HCT116 (cell line): ENCODE data around the gene PDILT. TPM values are rescaled to one million over a fixed set of nuclear protein-coding genes. Genes with fewer than 3 reads are reported as not detected.

Source experiments
- ATAC-seq: fragments of 200-7000 bp; cut with Tn5 transposase; 2 replicates; pipeline ENCODE4 v1.9.1; 2020; ENCODE audit warnings: mild to moderate bottlenecking, moderate library complexity
- BruUV-seq: library from RNA; stranded (reverse); fragments of 400-500 nt; replicated peaks from 2 replicates; lab custom pipeline; 2021; lab: Mats Ljungman, UMichigan
- CTCF ChIA-PET: fragments of 300-600 bp; sonication (Branson Sonifier 250); formaldehyde crosslinking; loops from one replicate; lab custom pipeline; 2021; ENCODE audit warnings: antibody characterized with exemption; lab: Charles Lee
- POLR2A ChIA-PET: fragments of 300-600, 350-600 bp; sonication (Branson Sonifier 250); formaldehyde crosslinking; loops from one replicate; lab custom pipeline; 2021; ENCODE audit warnings: antibody characterized with exemption; lab: Charles Lee
- RAD21 ChIA-PET, 2 experiments: fragments of 300-600 bp; sonication (Branson Sonifier 250); formaldehyde crosslinking; loops; one replicate each; lab custom pipeline; 2023; ENCODE audit warnings: low total read pairs in 2 of 2; ENCODE audit not compliant: uncharacterized antibody in 2 of 2, unreplicated experiment in 2 of 2, low non-redundant PET in 1 of 2; lab: Charles Lee
- DNase-seq: peaks from one replicate; pipeline ENCODE4 v3.0.0-alpha.2; 2010; ENCODE audit warnings: low read depth, low spot score
- H2AFZ ChIP-seq: fragments of 200-600 bp; shearing (Covaris generic), sonication (generic); 2 replicates; pipeline ENCODE4 v1.6.1; 2017; ENCODE audit warnings: low read depth, mixed run types, mixed read lengths, antibody characterized with exemption, low read length; ENCODE audit not compliant: poor library complexity, severe bottlenecking
- H3K27ac ChIP-seq: 2 replicates; pipeline ENCODE4 v1.5.1; 2012; ENCODE audit warnings: low read depth, low read length
- H3K27me3 ChIP-seq: fragments of 200-600 bp; sonication (generic); 2 replicates; pipeline ENCODE4 v1.6.1; 2016; ENCODE audit warnings: mixed run types, low read length, mixed read lengths; ENCODE audit not compliant: insufficient read depth
- H3K36me3 ChIP-seq, 2 experiments: fragments of 200-500 bp in 1 of 2; fragments of 200-600 bp in 1 of 2; sonication (Bioruptor generic) in 1 of 2; sonication (generic) in 1 of 2; 2 replicates each; pipeline versions ENCODE4 v1.5.1 to v1.6.1; 2014 to 2016; ENCODE audit warnings: low read length in 2 of 2, inconsistent platforms in 1 of 2, mixed read lengths in 1 of 2, mixed run types in 1 of 2; ENCODE audit not compliant: insufficient read depth in 2 of 2, control insufficient read depth in 1 of 2
- H3K4me1 ChIP-seq, 2 experiments: fragments of 200-600 bp in 1 of 2; sonication (generic) in 1 of 2; 2 replicates each; pipeline versions ENCODE4 v1.5.1 to v1.6.1; 2012 to 2017; ENCODE audit warnings: low read length in 2 of 2, inconsistent platforms in 1 of 2, mild to moderate bottlenecking in 1 of 2, mixed read lengths in 1 of 2, mixed run types in 1 of 2, moderate library complexity in 1 of 2; ENCODE audit not compliant: insufficient read depth in 2 of 2, control insufficient read depth in 1 of 2
- H3K4me2 ChIP-seq: fragments of 200-600 bp; sonication (generic); 2 replicates; pipeline ENCODE4 v1.6.1; 2017; ENCODE audit warnings: mixed run types, low read length, mixed read lengths
- H3K4me3 ChIP-seq, 2 experiments: fragments of 200-600 bp in 1 of 2; sonication (generic) in 1 of 2; replicated peaks in 1 of 2; 2 replicates each; pipeline ENCODE4 v1.5.1; 2011 to 2016; ENCODE audit warnings: low read length in 2 of 2, control low read depth in 1 of 2, low read depth in 1 of 2, mild to moderate bottlenecking in 1 of 2, mixed read lengths in 1 of 2, mixed run types in 1 of 2
- H3K79me2 ChIP-seq: fragments of 200-600 bp; sonication (generic); 2 replicates; pipeline ENCODE4 v1.6.1; 2017; ENCODE audit warnings: mild to moderate bottlenecking, mixed run types, low read length, moderate library complexity, mixed read lengths; ENCODE audit not compliant: insufficient read depth
- H3K9ac ChIP-seq: fragments of 200-600 bp; sonication (generic); 2 replicates; pipeline ENCODE4 v1.6.1; 2016; ENCODE audit warnings: low read length, mixed read lengths
- H3K9me2 ChIP-seq: fragments of 200-600 bp; sonication (generic), shearing (Covaris generic); 2 replicates; pipeline ENCODE4 v1.6.1; 2017; ENCODE audit warnings: mixed run types, mild to moderate bottlenecking, moderate library complexity; ENCODE audit not compliant: insufficient read depth
- H3K9me3 ChIP-seq, 2 experiments: fragments of 200-500 bp in 1 of 2; fragments of 200-600 bp in 1 of 2; sonication (Bioruptor generic) in 1 of 2; sonication (generic) in 1 of 2; 2 replicates each; pipeline ENCODE4 v1.6.1; 2014 to 2017; ENCODE audit warnings: low read length in 2 of 2, mixed read lengths in 2 of 2, inconsistent platforms in 1 of 2, low read depth in 1 of 2, mild to moderate bottlenecking in 1 of 2, mixed run types in 1 of 2, moderate library complexity in 1 of 2; ENCODE audit not compliant: control insufficient read depth in 1 of 2, insufficient read depth in 1 of 2
- H4K20me1 ChIP-seq: fragments of 200-600 bp; sonication (generic), shearing (Covaris generic); 2 replicates; pipeline ENCODE4 v1.6.1; 2017; ENCODE audit warnings: mixed run types, mild to moderate bottlenecking, moderate library complexity; ENCODE audit not compliant: insufficient read depth
- ELF1 ChIP-seq: IDR thresholded peaks from 2 replicates; pipeline ENCODE4 v1.6.1; 2012; ENCODE audit warnings: low read depth, borderline replicate concordance
- EZH2 ChIP-seq: fragments of 200-600 bp; sonication (generic); IDR thresholded peaks from 2 replicates; pipeline ENCODE4 v1.6.1; 2017; ENCODE audit warnings: antibody characterized with exemption, mixed run types
- EZH2phosphoT487 ChIP-seq: fragments of 200-600 bp; IDR thresholded peaks from 2 replicates; pipeline ENCODE4 v1.6.1; 2018; ENCODE audit warnings: antibody characterized with exemption, borderline replicate concordance
- POLR2A ChIP-seq: IDR thresholded peaks from 2 replicates; pipeline ENCODE4 v1.7.0; 2011; ENCODE audit warnings: borderline replicate concordance; ENCODE audit not compliant: insufficient read depth, insufficient read length; ENCODE audit errors: extremely low read depth
- POLR2AphosphoS5 ChIP-seq: IDR thresholded peaks from 2 replicates; pipeline ENCODE4 v1.6.1; 2011; ENCODE audit warnings: mild to moderate bottlenecking, low read depth, low read length, moderate library complexity
- TCF7L2 ChIP-seq: IDR thresholded peaks from 2 replicates; pipeline ENCODE4 v1.7.0; 2011; ENCODE audit warnings: borderline replicate concordance, inconsistent platforms; ENCODE audit not compliant: insufficient read depth, insufficient read length; ENCODE audit errors: extremely low read depth
- ZFX ChIP-seq: fragments of 450-650 bp; IDR thresholded peaks from 2 replicates; pipeline ENCODE4 v1.6.1; 2017
- ZNF274 ChIP-seq: fragments of 200-500 bp; sonication (Bioruptor generic); IDR thresholded peaks from 2 replicates; pipeline ENCODE4 v1.6.1; 2014; ENCODE audit warnings: mild to moderate bottlenecking, low read depth, low read length, inconsistent platforms
- intact Hi-C: fragments of 100-400 bp; cut with micrococcal nuclease; formaldehyde crosslinking; loops from 2 replicates; pipeline ENCODE4 v1.10.0; 2022
- total RNA-seq: library from RNA; stranded (reverse); gene quantifications from one replicate; pipeline ENCODE4 v1.2.1, GENCODE V29; 2021; ENCODE audit not compliant: unreplicated experiment
- TF ChIP-seq, protein P1 (sequence below), 3 experiments: fragments of 200-600 bp in 1 of 3; sonication (generic) in 1 of 3; IDR thresholded peaks in 2 of 3; conservative IDR thresholded peaks in 1 of 3; 2 replicates each; pipeline ENCODE4 v1.5.1; 2012 to 2017; ENCODE audit warnings: low read depth in 2 of 3, low read length in 2 of 3, antibody characterized with exemption in 1 of 3, borderline replicate concordance in 1 of 3, control low read depth in 1 of 3, mild to moderate bottlenecking in 1 of 3, mixed read lengths in 1 of 3, mixed run types in 1 of 3, moderate library complexity in 1 of 3; ENCODE audit not compliant: insufficient read depth in 1 of 3
- TF ChIP-seq, protein P2 (sequence below): IDR thresholded peaks from 2 replicates; pipeline ENCODE4 v1.6.1; 2012
- TF ChIP-seq, protein P3 (sequence below): IDR thresholded peaks from 2 replicates; pipeline ENCODE4 v1.6.1; 2012; ENCODE audit warnings: low read depth

PDILT gene
- total RNA-seq, 1 experiment from 2014 or later: not detected

DNA sequence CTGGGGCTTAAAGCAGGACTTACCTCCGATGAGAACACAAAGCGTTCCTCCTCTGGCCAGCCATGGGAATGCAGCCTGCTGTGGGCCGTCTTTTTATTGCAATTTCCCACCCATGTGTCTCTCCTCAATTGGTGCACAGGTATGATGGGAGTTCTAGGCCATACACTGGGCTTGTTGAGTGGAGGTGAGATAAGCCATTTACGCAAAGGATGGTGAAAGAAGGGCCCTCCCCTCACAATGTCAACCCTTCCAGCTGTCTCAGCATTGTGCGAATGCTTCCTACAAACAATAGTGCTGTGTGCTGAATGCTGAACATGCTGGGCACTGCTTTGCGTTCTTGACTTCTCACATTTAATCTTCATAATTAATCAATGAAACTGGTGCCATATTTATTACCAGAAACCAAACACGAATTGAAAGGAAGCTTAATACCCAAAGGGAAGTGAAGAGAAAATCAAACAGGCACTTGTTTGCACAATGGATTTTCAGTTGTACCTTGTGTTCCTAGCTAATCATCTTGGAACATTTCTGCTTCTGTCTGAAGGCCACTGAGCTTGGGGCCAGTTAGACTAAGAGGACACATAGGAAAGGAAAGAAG, 77.0 kb downstream of the PDILT start, which contains the start of gene GP2:
Gene GP2 (minus strand): TSS at position 70 of the 598 bp plus-strand sequence. CDS start 1,082 bp downstream, outside the sequence.
- no TSS peak for BruUV-seq
- no peaks in the 10 kb centered on the region for H3K36me3 ChIP-seq
- H4K20me1 ChIP-seq: no peaks in the 10 kb centered on the region
- ATAC-seq (peak; percentile 53; the same call in 1 of the 2 replicates), DNase-seq (no peak)
- H3K79me2 ChIP-seq: no peaks in the 10 kb centered on the region
- no peak for TF ChIP-seq EZH2phosphoT487
- no peak for TF ChIP-seq TCF7L2
- TF ChIP-seq, protein P1, sequence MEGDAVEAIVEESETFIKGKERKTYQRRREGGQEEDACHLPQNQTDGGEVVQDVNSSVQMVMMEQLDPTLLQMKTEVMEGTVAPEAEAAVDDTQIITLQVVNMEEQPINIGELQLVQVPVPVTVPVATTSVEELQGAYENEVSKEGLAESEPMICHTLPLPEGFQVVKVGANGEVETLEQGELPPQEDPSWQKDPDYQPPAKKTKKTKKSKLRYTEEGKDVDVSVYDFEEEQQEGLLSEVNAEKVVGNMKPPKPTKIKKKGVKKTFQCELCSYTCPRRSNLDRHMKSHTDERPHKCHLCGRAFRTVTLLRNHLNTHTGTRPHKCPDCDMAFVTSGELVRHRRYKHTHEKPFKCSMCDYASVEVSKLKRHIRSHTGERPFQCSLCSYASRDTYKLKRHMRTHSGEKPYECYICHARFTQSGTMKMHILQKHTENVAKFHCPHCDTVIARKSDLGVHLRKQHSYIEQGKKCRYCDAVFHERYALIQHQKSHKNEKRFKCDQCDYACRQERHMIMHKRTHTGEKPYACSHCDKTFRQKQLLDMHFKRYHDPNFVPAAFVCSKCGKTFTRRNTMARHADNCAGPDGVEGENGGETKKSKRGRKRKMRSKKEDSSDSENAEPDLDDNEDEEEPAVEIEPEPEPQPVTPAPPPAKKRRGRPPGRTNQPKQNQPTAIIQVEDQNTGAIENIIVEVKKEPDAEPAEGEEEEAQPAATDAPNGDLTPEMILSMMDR (IDR thresholded peaks at IDR 0.05 in 2 of 3, conservative IDR thresholded peaks at IDR 0.05 in 1 of 3; ENCODE audit: borderline replicate concordance in 1 of 3, insufficient read depth in 1 of 3, low read depth in 2 of 3, low read length in 2 of 3): peak in 2 of 3 experiments; percentile 8 to 19; a peak in 1 of 6 replicates
- H3K9me3 ChIP-seq: no peaks in the 10 kb centered on the region
- POLR2A ChIA-PET: no interaction called here
- CTCF ChIA-PET: no interaction called here
- H3K4me3 ChIP-seq: no peak within 1 kb of the TSS
- intact Hi-C loops: no loop called here
- no peak within 1 kb of the TSS for H3K4me2 ChIP-seq
- no peak within 1 kb of the TSS for H3K27ac ChIP-seq
- H2AFZ ChIP-seq: no peak within 1 kb of the TSS
- no peaks in the 10 kb centered on the region for H3K4me1 ChIP-seq
- H3K9me2 ChIP-seq: no peaks in the 10 kb centered on the region
- no peak within 1 kb of the TSS for H3K9ac ChIP-seq
- peaks cover 19% of the 10 kb centered on the region for H3K27me3 ChIP-seq
- RAD21 ChIA-PET: no interaction called here

DNA sequence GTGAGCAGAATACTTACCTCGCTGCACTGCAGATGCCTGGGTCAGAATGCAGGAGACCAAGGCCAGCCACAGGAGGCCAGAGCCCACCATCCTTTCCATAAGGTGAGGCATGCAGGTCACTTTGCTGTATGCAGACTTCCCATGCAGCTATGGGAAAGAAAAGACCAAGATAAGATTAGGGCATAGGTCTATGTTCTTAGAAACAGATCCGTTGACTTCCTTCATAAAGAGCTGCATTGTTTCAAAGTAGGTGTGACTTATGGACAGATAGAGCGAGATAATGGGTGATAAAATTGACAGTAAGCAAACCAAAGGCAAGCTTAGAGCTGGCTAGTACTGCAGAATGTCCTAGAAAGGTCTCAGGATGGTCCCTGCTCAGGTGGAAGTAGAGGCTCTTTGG, 78.2 kb downstream of the PDILT start:
- DNase-seq: no peak
- no peaks in the 10 kb centered on the region for H3K4me1 ChIP-seq
- RAD21 ChIA-PET: no interaction called here
- no TSS peak for BruUV-seq
- H3K4me3 ChIP-seq: no peak overlapping the region
- no peak overlapping the region for H3K4me2 ChIP-seq
- no peaks in the 10 kb centered on the region for H3K9me3 ChIP-seq
- H3K9ac ChIP-seq: no peak overlapping the region
- ATAC-seq: no peak
- intact Hi-C loops: no loop called here
- peaks cover 22% of the 10 kb centered on the region for H3K27me3 ChIP-seq
- no peak overlapping the region for H3K27ac ChIP-seq
- no peaks in the 10 kb centered on the region for H4K20me1 ChIP-seq
- no peaks in the 10 kb centered on the region for H3K79me2 ChIP-seq
- H3K9me2 ChIP-seq: no peaks in the 10 kb centered on the region
- CTCF ChIA-PET: no interaction called here
- H2AFZ ChIP-seq: no peak overlapping the region
- no peaks in the 10 kb centered on the region for H3K36me3 ChIP-seq
- POLR2A ChIA-PET: no interaction called here
- no peak for TF ChIP-seq POLR2A
- no peak for TF ChIP-seq TCF7L2
- no peak for TF ChIP-seq ZFX
- TF ChIP-seq ELF1: no peak
- TF ChIP-seq POLR2AphosphoS5: no peak
- no peak for TF ChIP-seq EZH2
- TF ChIP-seq, protein P2, sequence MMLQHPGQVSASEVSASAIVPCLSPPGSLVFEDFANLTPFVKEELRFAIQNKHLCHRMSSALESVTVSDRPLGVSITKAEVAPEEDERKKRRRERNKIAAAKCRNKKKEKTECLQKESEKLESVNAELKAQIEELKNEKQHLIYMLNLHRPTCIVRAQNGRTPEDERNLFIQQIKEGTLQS: no peak
- TF ChIP-seq, protein P3, sequence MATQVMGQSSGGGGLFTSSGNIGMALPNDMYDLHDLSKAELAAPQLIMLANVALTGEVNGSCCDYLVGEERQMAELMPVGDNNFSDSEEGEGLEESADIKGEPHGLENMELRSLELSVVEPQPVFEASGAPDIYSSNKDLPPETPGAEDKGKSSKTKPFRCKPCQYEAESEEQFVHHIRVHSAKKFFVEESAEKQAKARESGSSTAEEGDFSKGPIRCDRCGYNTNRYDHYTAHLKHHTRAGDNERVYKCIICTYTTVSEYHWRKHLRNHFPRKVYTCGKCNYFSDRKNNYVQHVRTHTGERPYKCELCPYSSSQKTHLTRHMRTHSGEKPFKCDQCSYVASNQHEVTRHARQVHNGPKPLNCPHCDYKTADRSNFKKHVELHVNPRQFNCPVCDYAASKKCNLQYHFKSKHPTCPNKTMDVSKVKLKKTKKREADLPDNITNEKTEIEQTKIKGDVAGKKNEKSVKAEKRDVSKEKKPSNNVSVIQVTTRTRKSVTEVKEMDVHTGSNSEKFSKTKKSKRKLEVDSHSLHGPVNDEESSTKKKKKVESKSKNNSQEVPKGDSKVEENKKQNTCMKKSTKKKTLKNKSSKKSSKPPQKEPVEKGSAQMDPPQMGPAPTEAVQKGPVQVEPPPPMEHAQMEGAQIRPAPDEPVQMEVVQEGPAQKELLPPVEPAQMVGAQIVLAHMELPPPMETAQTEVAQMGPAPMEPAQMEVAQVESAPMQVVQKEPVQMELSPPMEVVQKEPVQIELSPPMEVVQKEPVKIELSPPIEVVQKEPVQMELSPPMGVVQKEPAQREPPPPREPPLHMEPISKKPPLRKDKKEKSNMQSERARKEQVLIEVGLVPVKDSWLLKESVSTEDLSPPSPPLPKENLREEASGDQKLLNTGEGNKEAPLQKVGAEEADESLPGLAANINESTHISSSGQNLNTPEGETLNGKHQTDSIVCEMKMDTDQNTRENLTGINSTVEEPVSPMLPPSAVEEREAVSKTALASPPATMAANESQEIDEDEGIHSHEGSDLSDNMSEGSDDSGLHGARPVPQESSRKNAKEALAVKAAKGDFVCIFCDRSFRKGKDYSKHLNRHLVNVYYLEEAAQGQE: no peak
- no peak for TF ChIP-seq ZNF274
